Stromal cell of bone marrow (primary cell): Measurements from ENCODE around the gene PPP1R1A.

Experiments used
- DNase-seq: peaks from one replicate; pipeline ENCODE4 v3.0.0-alpha.2; 2012; ENCODE audit warnings: low read depth

The PPP1R1A gene

GRCh38 chr12:54535474-54535873 lies 53.0 kb downstream of the PPP1R1A start:
- DNase-seq = no peak

GRCh38 chr12:54529581-54529980 lies 58.9 kb downstream of the PPP1R1A start:
- no peak for DNase-seq
